Measurements from ENCODE around the gene MOB3B.

DNA sequence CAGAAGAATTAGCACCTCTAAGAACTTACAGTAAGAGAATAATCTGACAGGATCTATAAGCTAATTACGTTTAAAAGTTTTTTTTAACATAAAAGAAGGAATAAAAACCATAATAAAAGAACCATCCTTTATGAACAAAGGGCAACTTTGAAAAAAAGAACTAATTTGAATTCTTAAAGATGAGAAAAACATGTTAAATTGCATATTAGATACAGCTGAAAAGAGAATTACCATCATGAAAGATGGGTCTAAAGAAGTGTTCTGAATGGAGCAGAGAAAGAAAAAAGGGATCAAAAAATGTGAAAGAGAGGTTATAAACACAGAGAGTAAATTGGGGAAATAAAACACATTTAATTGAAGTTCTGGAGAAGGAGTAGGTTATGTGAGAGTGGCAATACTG lies 51.3 kb downstream of the MOB3B start:
- TF ChIP-seq RXRA (CRISPR knock-in tag; IDR thresholded peaks at IDR 0.05) = no peak
- no peak for TF ChIP-seq ZNF280B (CRISPR knock-in tag; IDR thresholded peaks at IDR 0.05; ENCODE audit: borderline replicate concordance)
- no peak for TF ChIP-seq TAF1 (CRISPR knock-in tag; IDR thresholded peaks at IDR 0.05)
- TF ChIP-seq PAF1 (CRISPR knock-in tag; IDR thresholded peaks at IDR 0.05) = no peak
- TF ChIP-seq ZNF652 (CRISPR knock-in tag; IDR thresholded peaks at IDR 0.05; ENCODE audit: borderline replicate concordance, low read depth) = no peak
- TF ChIP-seq, protein P1, sequence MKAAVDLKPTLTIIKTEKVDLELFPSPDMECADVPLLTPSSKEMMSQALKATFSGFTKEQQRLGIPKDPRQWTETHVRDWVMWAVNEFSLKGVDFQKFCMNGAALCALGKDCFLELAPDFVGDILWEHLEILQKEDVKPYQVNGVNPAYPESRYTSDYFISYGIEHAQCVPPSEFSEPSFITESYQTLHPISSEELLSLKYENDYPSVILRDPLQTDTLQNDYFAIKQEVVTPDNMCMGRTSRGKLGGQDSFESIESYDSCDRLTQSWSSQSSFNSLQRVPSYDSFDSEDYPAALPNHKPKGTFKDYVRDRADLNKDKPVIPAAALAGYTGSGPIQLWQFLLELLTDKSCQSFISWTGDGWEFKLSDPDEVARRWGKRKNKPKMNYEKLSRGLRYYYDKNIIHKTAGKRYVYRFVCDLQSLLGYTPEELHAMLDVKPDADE (CRISPR knock-in tag; IDR thresholded peaks at IDR 0.05) = no peak
- no peak for TF ChIP-seq ZNF124 (CRISPR knock-in tag; IDR thresholded peaks at IDR 0.05)

Data from HepG2 (cell line).